IMR-90 (cell line): ENCODE results near the gene ZNF263. TPM values are rescaled to one million over a fixed set of nuclear protein-coding genes. Genes with fewer than 3 reads are reported as not detected.

Source experiments
- ATAC-seq: fragments of 200-7000 bp; cut with Tn5 transposase; 2 replicates; pipeline ENCODE4 v1.9.1; 2020; ENCODE audit warnings: low read depth, mild to moderate bottlenecking, moderate library complexity
- BruUV-seq: library from RNA; stranded (reverse); fragments of 400-500 nt; replicated peaks from 2 replicates; lab custom pipeline; 2021; lab: Mats Ljungman, UMichigan
- CTCF ChIA-PET: fragments of 300-600 bp; formaldehyde crosslinking; extraction: SDS; loops from one replicate; lab custom pipeline; 2021; ENCODE audit warnings: antibody characterized with exemption; lab: Yijun Ruan, JAX
- POLR2A ChIA-PET: fragments of 300-600 bp; sonication (Branson Sonifier 250); formaldehyde crosslinking; loops from one replicate; lab custom pipeline; 2022; ENCODE audit warnings: antibody characterized with exemption; ENCODE audit not compliant: unreplicated experiment; lab: Charles Lee
- DNase-seq: peaks from one replicate; pipeline ENCODE4 v3.0.0; 2013
- H2AFZ ChIP-seq: replicated peaks from 2 replicates; pipeline ENCODE3; 2013; ENCODE audit warnings: low read length, mild to moderate bottlenecking; ENCODE audit not compliant: poor library complexity
- H2AK5ac ChIP-seq: 2 replicates; pipeline ENCODE4 v1.6.1; 2013; ENCODE audit warnings: low read depth, low read length, inconsistent platforms
- H2AK9ac ChIP-seq: replicated peaks from 2 replicates; pipeline ENCODE3; 2013; ENCODE audit warnings: mild to moderate bottlenecking, low read depth, low read length, moderate library complexity; ENCODE audit not compliant: poor library complexity
- H2BK120ac ChIP-seq: 2 replicates; pipeline ENCODE4 v1.6.1; 2013; ENCODE audit warnings: low read depth, low read length, inconsistent platforms
- H2BK15ac ChIP-seq: 3 replicates; pipeline ENCODE4 v1.6.1; 2013; ENCODE audit warnings: low read depth, low read length, inconsistent platforms
- H2BK20ac ChIP-seq: 2 replicates; pipeline ENCODE4 v1.6.1; 2013; ENCODE audit warnings: low read depth, mild to moderate bottlenecking, inconsistent platforms, low read length, moderate library complexity
- H2BK5ac ChIP-seq: 2 replicates; pipeline ENCODE4 v1.6.1; 2013; ENCODE audit warnings: mild to moderate bottlenecking, low read depth, low read length, inconsistent platforms; ENCODE audit not compliant: poor library complexity, severe bottlenecking
- H3K14ac ChIP-seq: replicated peaks from 2 replicates; pipeline ENCODE4 v1.6.1; 2013; ENCODE audit warnings: low read depth, low read length, inconsistent platforms
- H3K18ac ChIP-seq: 2 replicates; pipeline ENCODE4 v1.6.1; 2013; ENCODE audit warnings: low read depth, low read length, control low read depth
- H3K23ac ChIP-seq: 2 replicates; pipeline ENCODE4 v1.6.1; 2013; ENCODE audit warnings: low read depth, low read length, inconsistent platforms
- H3K27ac ChIP-seq: 2 replicates; pipeline ENCODE4 v1.5.1; 2013; ENCODE audit warnings: mild to moderate bottlenecking, control low read depth, low read length; ENCODE audit not compliant: insufficient read depth
- H3K27me3 ChIP-seq: 2 replicates; pipeline ENCODE4 v1.6.1; 2013; ENCODE audit warnings: low read length; ENCODE audit not compliant: control insufficient read depth, insufficient read depth
- H3K36me3 ChIP-seq: 2 replicates; pipeline ENCODE4 v1.6.1; 2013; ENCODE audit warnings: low read length, mixed read lengths; ENCODE audit not compliant: control insufficient read depth, insufficient read depth
- H3K4ac ChIP-seq: 2 replicates; pipeline ENCODE4 v1.6.1; 2013; ENCODE audit warnings: low read depth, low read length, inconsistent platforms
- H3K4me1 ChIP-seq: 2 replicates; pipeline ENCODE4 v1.6.1; 2013; ENCODE audit warnings: low read length, mixed read lengths; ENCODE audit not compliant: control insufficient read depth, insufficient read depth
- H3K4me2 ChIP-seq: 2 replicates; pipeline ENCODE4 v1.6.1; 2013; ENCODE audit warnings: low read depth, mild to moderate bottlenecking, control low read depth, low read length, moderate library complexity
- H3K4me3 ChIP-seq: 2 replicates; pipeline ENCODE4 v1.5.1; 2013; ENCODE audit warnings: low read depth, mild to moderate bottlenecking, control low read depth, low read length, moderate library complexity; ENCODE audit not compliant: insufficient read depth
- H3K56ac ChIP-seq: 2 replicates; pipeline ENCODE4 v1.6.1; 2013; ENCODE audit warnings: low read length, inconsistent platforms; ENCODE audit not compliant: insufficient read depth; ENCODE audit errors: extremely low read depth
- H3K79me1 ChIP-seq, 2 experiments: 2 replicates each; pipeline ENCODE4 v1.6.1; 2013; ENCODE audit warnings: low read length in 2 of 2, inconsistent platforms in 1 of 2, low read depth in 1 of 2
- H3K9ac ChIP-seq: 2 replicates; pipeline ENCODE4 v1.6.1; 2013; ENCODE audit warnings: low read depth, low read length, control low read depth
- H3K9me1 ChIP-seq: 2 replicates; pipeline ENCODE4 v1.6.1; 2013; ENCODE audit warnings: low read length, inconsistent platforms; ENCODE audit not compliant: insufficient read depth
- H3K9me3 ChIP-seq: 2 replicates; pipeline ENCODE4 v1.6.1; 2013; ENCODE audit warnings: low read length; ENCODE audit not compliant: control insufficient read depth, insufficient read depth
- H4K20me1 ChIP-seq: 2 replicates; pipeline ENCODE4 v1.6.1; 2013; ENCODE audit warnings: low read length, inconsistent platforms; ENCODE audit not compliant: insufficient read depth
- H4K5ac ChIP-seq: 2 replicates; pipeline ENCODE4 v1.6.1; 2013; ENCODE audit warnings: mild to moderate bottlenecking, low read depth, low read length, control low read depth
- H4K8ac ChIP-seq, 2 experiments: 2 replicates each; pipeline ENCODE4 v1.6.1; 2013; ENCODE audit warnings: low read depth in 2 of 2, low read length in 2 of 2, control low read depth in 1 of 2, inconsistent platforms in 1 of 2
- H4K91ac ChIP-seq: 2 replicates; pipeline ENCODE4 v1.6.1; 2013; ENCODE audit warnings: low read depth, low read length, inconsistent platforms; ENCODE audit not compliant: insufficient read depth
- CEBPB ChIP-seq: IDR thresholded peaks from 2 replicates; pipeline ENCODE4 v1.6.1; 2012; ENCODE audit warnings: low read depth, low read length, improper control_type of control experiment
- ELK1 ChIP-seq: fragments of 150-350 bp; IDR thresholded peaks from 2 replicates; pipeline ENCODE4 v1.6.1; 2016; ENCODE audit warnings: low read depth, mild to moderate bottlenecking, low read length, moderate library complexity, borderline replicate concordance
- FOS ChIP-seq: fragments of 150-350 bp; IDR thresholded peaks from 2 replicates; pipeline ENCODE4 v1.6.1; 2016; ENCODE audit warnings: low read depth, low read length
- MAFK ChIP-seq: IDR thresholded peaks from 2 replicates; pipeline ENCODE4 v1.6.1; 2012; ENCODE audit warnings: low read depth, low read length, improper control_type of control experiment
- MAZ ChIP-seq: IDR thresholded peaks from 2 replicates; pipeline ENCODE4 v1.6.1; 2012; ENCODE audit warnings: low read depth, mild to moderate bottlenecking, low read length, improper control_type of control experiment, moderate library complexity, borderline replicate concordance
- RCOR1 ChIP-seq: IDR thresholded peaks from 2 replicates; pipeline ENCODE4 v1.6.1; 2012; ENCODE audit warnings: mild to moderate bottlenecking, low read length, improper control_type of control experiment; ENCODE audit not compliant: insufficient replicate concordance
- RFX5 ChIP-seq: IDR thresholded peaks from 2 replicates; pipeline ENCODE4 v1.8.0; 2012; ENCODE audit warnings: low read depth, mild to moderate bottlenecking, low read length, moderate library complexity
- USF2 ChIP-seq: fragments of 150-350 bp; IDR thresholded peaks from 2 replicates; pipeline ENCODE4 v1.6.1; 2017; ENCODE audit warnings: mild to moderate bottlenecking, antibody characterized with exemption, low read length, low read depth
- WGBS, 2 experiments: methylation state at CpG; one replicate each; pipeline versions ENCODE4 v1.1.5 to v1.1.7; 2013; ENCODE audit warnings: missing lambda C conversion rate in 2 of 2; ENCODE audit not compliant: insufficient read length in 1 of 2; ENCODE audit errors: extremely low coverage in 2 of 2; 5-methylcytosine and 5-hydroxymethylcytosine counted together
- dilution Hi-C: fragments of 300-500 bp; cut with HindIII; formaldehyde crosslinking; loops from one replicate; pipeline ENCODE4 v1.14.3; 2018; ENCODE audit warnings: low sequenced_read_pairs; ENCODE audit not compliant: unreplicated experiment
- in situ Hi-C: fragments of 300-500 bp; cut with MboI; formaldehyde crosslinking; loops from 3 replicates; pipeline ENCODE4 v1.14.3; 2019; ENCODE audit warnings: low sequenced_read_pairs, inconsistent platforms, mixed read lengths
- intact Hi-C: fragments of 100-400 bp; cut with micrococcal nuclease; formaldehyde crosslinking; loops from 2 replicates; pipeline ENCODE4 v1.10.0; 2022
- polyA plus RNA-seq, 3 experiments: library from polyadenylated mRNA; depleted of rRNA; stranded (reverse); fragments of >200 nt; gene quantifications; 2 replicates each; pipeline ENCODE4 v1.2.3, GENCODE V29; 2012; ENCODE audit warnings: low replicate concordance in 1 of 3
- total RNA-seq: library from RNA; depleted of rRNA; stranded (reverse); fragments of >200 nt; gene quantifications from 2 replicates; pipeline ENCODE4 v1.2.3, GENCODE V29; 2012
- TF ChIP-seq, protein P1 (sequence below): conservative IDR thresholded peaks from 2 replicates; pipeline ENCODE4 v1.5.1; 2012; ENCODE audit warnings: mild to moderate bottlenecking, low read depth, low read length, improper control_type of control experiment

ZNF263 gene
- total and polyA plus RNA-seq, 2 of the 4 experiments (the other 2 are of a cell fraction) = 20.8 to 40.3 TPM

GRCh38 chr16:3243882-3244281 lies 39.4 kb upstream of the ZNF263 start:
- H3K9ac ChIP-seq = no peak overlapping the region
- H3K9me3 ChIP-seq = no peaks in the 10 kb centered on the region
- H3K23ac ChIP-seq = no peak overlapping the region
- no peak overlapping the region for H4K8ac ChIP-seq
- dilution Hi-C loops (no loop called here), in situ Hi-C loops (no loop called here), intact Hi-C loops (no loop called here)
- H3K4me3 ChIP-seq = no peak overlapping the region
- H4K20me1 ChIP-seq = no peaks in the 10 kb centered on the region
- no peak overlapping the region for H3K56ac ChIP-seq
- H2BK5ac ChIP-seq = no peak overlapping the region
- H3K14ac ChIP-seq = no peak overlapping the region
- no TSS peak for BruUV-seq
- no peak overlapping the region for H4K5ac ChIP-seq
- DNase-seq (no peak), ATAC-seq (no peak)
- H2BK20ac ChIP-seq = no peak overlapping the region
- no peak overlapping the region for H2BK120ac ChIP-seq
- WGBS, 2 experiments = no CpG with 5 or more reads among the region's 6 CpGs
- no peak overlapping the region for H3K4me2 ChIP-seq
- no peak overlapping the region for H2BK15ac ChIP-seq
- H2AK5ac ChIP-seq = no peak overlapping the region
- H3K79me1 ChIP-seq = no peaks in the 10 kb centered on the region
- ChIA-PET CTCF (no interaction called here), POLR2A (no interaction called here)
- H3K18ac ChIP-seq = no peak overlapping the region
- H3K4ac ChIP-seq = no peak overlapping the region
- H2AFZ ChIP-seq = no peak overlapping the region
- no peaks in the 10 kb centered on the region for H3K9me1 ChIP-seq
- H3K36me3 ChIP-seq = no peaks in the 10 kb centered on the region
- no peak overlapping the region for H2AK9ac ChIP-seq
- TF ChIP-seq FOS (no peak), RCOR1 (no peak), RFX5 (no peak), CEBPB (no peak), MAZ (no peak), ELK1 (no peak), USF2 (no peak), MAFK (no peak)
- TF ChIP-seq, protein P1, sequence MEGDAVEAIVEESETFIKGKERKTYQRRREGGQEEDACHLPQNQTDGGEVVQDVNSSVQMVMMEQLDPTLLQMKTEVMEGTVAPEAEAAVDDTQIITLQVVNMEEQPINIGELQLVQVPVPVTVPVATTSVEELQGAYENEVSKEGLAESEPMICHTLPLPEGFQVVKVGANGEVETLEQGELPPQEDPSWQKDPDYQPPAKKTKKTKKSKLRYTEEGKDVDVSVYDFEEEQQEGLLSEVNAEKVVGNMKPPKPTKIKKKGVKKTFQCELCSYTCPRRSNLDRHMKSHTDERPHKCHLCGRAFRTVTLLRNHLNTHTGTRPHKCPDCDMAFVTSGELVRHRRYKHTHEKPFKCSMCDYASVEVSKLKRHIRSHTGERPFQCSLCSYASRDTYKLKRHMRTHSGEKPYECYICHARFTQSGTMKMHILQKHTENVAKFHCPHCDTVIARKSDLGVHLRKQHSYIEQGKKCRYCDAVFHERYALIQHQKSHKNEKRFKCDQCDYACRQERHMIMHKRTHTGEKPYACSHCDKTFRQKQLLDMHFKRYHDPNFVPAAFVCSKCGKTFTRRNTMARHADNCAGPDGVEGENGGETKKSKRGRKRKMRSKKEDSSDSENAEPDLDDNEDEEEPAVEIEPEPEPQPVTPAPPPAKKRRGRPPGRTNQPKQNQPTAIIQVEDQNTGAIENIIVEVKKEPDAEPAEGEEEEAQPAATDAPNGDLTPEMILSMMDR = no peak
- H3K27ac ChIP-seq = no peak overlapping the region
- H3K27me3 ChIP-seq = peaks cover 15% of the 10 kb centered on the region
- no peak overlapping the region for H4K91ac ChIP-seq
- no peaks in the 10 kb centered on the region for H3K4me1 ChIP-seq
